Fibroblast of skin of scalp (primary cell): ENCODE data around the gene NCKAP5.

Experiments
- DNase-seq: peaks from one replicate; pipeline ENCODE4 v3.0.0-alpha.2; 2013

The NCKAP5 gene

DNA sequence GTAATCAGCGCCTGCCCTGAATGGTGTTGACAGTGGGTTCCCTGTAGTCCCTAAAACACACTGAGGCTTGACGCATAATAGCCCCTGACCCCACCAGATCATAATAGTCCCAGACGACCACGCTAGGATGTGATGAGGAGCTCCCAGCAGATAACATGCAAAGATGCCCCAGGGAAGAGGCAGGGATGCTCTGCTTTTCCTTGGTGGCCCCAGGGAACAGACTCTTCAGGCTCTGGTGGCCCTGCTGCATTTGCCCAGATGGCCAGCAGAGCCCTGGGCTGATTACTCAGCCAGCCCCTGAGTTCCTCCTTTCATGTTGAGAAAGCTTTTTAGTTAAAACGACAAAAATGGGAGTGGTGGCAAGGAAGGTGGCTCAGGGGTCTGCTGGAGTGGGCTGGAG, 5.9 kb upstream of the NCKAP5 start:
- DNase-seq = no peak

GRCh38 chr2:133573491-133574162, 5.4 kb upstream of the NCKAP5 start:
- no peak for DNase-seq

- no peak for DNase-seq
Observed at GRCh38 chr2:133571249-133571648, 3.0 kb upstream of the NCKAP5 start.

- DNase-seq = no peak
Observed at GRCh38 chr2:133570542-133570941, 2.3 kb upstream of the NCKAP5 start.

GRCh38 chr2:133569286-133569830, 1.1 kb upstream of the NCKAP5 start:
- no peak for DNase-seq

GRCh38 chr2:133568598-133568997, 335 bp upstream of the NCKAP5 start:
- DNase-seq = no peak

GRCh38 chr2:133562558-133562957, 5.7 kb downstream of the NCKAP5 start:
- DNase-seq = no peak

- peak; percentile 81 for DNase-seq
Observed at GRCh38 chr2:133561045-133561852, 7.0 kb downstream of the NCKAP5 start.

- DNase-seq = no peak
Observed at GRCh38 chr2:133557614-133558013, 10.6 kb downstream of the NCKAP5 start.

- no peak for DNase-seq
Observed at GRCh38 chr2:133553838-133554408, 14.3 kb downstream of the NCKAP5 start.

- peak; percentile 53 for DNase-seq
Observed at GRCh38 chr2:133553251-133553650, 15.0 kb downstream of the NCKAP5 start.

DNA sequence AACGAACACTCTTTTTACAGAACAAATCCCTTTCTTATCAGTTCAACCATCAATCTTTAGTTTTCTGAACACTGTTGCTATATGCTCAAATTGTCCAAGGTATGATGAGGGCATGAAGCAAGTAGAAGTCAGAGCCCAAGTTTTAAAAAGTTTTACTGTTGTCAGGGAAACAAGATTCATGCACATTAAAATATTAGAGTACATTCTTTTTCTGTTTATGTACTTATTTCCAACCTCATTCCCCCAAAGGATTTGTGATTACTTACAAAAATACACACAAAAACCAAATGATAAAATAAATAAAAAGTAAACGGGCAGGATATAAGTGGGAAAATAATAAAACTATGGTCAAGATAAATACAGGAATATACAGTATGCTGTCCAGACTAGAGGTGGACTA, 15.4 kb downstream of the NCKAP5 start:
- DNase-seq = no peak

- no peak for DNase-seq
Observed at GRCh38 chr2:133541797-133542196, 26.5 kb downstream of the NCKAP5 start.

DNA sequence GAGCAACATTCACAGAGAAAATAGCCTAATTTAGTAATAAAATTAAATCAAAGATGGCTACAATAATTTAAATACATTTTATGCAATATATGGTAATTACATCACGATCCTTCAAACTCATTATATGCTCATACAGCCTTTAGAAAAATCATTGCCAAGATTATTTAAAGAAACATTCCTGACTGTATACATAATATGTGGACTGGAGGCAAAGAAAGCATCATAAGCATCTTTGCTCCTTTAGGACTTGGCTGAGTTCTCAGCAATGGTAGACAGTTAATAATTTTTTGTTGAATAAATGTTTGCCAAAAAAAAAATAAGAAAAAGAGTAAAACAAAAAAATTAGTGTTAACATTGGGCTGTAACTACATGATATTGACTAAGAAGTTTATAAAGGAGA, 26.9 kb downstream of the NCKAP5 start:
- peak; percentile 63 for DNase-seq

- DNase-seq = no peak
Observed at GRCh38 chr2:133532919-133533318, 35.3 kb downstream of the NCKAP5 start.

DNA sequence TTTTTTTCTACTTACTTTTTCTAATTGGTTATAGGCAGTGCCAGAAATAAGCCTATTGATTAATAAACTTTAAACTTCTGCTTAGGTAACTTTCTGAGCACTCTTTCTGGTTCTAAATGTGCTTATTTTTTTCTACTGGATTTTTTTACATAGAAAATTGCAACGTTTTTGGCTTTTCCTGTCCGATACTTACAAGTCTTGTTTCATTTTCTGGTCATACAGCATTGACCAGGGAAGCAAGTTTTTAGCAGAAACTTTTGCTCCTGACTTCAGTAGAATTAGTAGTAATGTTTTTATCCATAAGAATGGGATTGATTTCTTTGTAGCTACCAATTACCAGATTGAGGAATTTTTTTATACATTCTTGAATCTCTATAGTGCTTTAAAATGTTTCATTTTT, 36.9 kb downstream of the NCKAP5 start:
- DNase-seq = no peak

GRCh38 chr2:133530645-133531044, 37.6 kb downstream of the NCKAP5 start:
- no peak for DNase-seq

DNA sequence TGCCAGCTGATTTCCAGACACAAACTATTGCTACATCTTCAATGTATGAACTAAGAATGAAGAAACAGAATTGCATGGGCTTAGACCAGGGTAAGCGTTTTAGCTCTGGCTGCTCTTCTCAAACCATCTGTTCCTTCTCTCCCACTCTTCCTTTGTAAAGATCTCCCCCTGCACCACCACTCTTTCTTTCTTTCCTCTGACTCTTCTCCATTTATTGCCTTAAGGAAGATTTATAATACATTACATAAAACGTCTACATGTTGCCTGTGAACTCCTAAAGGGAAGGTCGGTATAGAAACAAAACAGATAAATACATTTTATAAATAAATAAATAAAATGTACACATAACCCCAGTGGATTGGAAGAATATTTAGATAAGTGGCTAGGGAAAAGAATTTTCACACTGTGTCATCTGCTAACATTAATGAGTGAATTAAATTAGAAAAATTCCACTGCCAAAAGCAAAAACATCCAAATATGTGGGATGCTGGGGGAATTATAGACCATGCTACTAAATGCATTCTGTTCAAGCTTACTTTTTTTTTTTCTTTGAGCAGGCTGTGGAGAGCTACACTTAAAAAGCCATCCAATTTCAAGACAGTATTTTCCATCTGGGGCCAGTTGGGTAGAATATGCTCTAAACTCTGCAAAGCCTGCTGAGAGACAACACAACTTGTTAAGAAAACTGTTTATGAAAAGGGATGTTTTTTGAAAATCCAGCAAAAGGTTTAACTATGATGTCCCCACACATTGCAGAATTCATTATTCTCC, 41.5 kb downstream of the NCKAP5 start:
- no peak for DNase-seq

- no peak for DNase-seq
Observed at GRCh38 chr2:133525613-133526529, 42.4 kb downstream of the NCKAP5 start.

DNA sequence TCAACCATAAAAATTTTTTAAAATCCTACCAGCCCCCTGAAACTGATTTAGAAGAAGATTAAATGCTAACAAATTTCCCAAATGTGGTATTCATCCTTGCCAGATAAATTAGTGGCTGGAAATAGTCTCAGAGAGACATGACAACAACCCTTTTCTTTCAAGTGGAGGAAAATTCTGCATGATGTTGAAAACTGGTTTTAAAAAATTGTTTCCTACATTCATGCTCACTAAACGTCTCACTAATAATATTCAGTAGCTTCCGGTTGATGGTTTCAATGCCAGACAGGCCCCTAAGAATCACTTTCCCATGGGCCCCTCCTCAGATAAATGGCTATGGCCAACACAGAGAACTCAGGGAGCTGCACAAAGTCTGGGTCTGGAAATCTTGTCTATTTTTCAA, 43.2 kb downstream of the NCKAP5 start:
- no peak for DNase-seq

DNA sequence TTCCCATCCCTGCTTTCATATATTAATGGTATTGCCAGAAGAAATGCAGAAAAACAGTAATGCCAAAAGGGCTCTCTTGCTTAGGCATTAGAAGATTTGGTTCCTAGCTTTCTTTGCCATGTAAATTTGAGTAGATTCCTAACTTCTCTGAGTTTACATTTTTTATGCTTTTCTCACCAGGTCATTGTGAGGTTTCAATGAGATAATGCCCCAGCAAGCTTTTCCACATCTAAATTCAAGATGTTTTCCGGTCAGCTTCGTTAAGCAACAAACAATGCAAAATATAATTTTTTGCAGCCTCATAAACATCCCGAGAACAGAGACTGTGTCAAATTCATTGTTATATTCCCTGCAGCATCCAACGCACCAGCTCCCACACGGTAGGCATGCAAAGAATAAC, 44.9 kb downstream of the NCKAP5 start:
- no peak for DNase-seq

DNA sequence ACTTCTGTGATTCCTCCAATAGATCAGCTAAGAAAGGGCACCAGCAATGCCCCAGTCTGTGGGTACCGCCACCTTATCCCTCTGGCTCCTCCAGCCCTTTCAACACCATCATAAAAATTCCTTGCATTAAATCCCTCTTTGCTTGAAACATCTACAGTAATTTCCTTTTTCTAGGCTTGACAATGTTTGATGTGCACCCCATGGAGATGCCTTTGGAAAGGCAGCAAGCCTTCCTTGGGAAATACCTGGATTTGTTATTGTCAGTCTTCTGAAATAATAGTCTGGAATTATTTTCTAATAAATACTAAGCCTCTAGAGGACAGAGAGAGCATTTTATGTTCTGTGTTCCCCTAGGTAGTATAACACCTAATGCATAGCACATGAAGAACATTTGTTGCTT, 46.1 kb downstream of the NCKAP5 start:
- no peak for DNase-seq
